Lung (tissue), 12 donors: Measurements from ENCODE around the gene LARGE1. TPM values are rescaled to one million over a fixed set of nuclear protein-coding genes. Genes with fewer than 3 reads are reported as not detected.
A peak's percentile ranks its signal among the peaks of the same experiment; 100 is the strongest.

Experiments
- ATAC-seq: fragments of 200-7000 bp; cut with Tn5 transposase; one replicate; pipeline ENCODE4 v1.9.1; 2020; ENCODE audit warnings: moderate number of reproducible peaks; ENCODE audit not compliant: insufficient read depth, low FRiP score
- DNase-seq, 3 donors: peaks; one replicate each; pipeline ENCODE4 v3.0.0-alpha.2; 2013 to 2017
- H3K27ac ChIP-seq, 2 donors: one replicate each; pipeline ENCODE4 v1.5.1; 2013; ENCODE audit warnings: mild to moderate bottlenecking in 2 of 2, moderate library complexity in 2 of 2, control low read depth in 1 of 2, inconsistent platforms in 1 of 2, low read depth in 1 of 2, low read length in 1 of 2
- H3K27me3 ChIP-seq, 3 donors: one replicate each; pipeline ENCODE4 v1.5.1; 2013; ENCODE audit warnings: low read length in 2 of 3; ENCODE audit not compliant: control insufficient read depth in 3 of 3, insufficient read depth in 3 of 3
- H3K36me3 ChIP-seq, 4 donors: one replicate each; pipeline ENCODE4 v1.5.1; 2013; ENCODE audit warnings: low read length in 4 of 4, mild to moderate bottlenecking in 1 of 4, moderate library complexity in 1 of 4; ENCODE audit not compliant: control insufficient read depth in 4 of 4, insufficient read depth in 4 of 4
- H3K4me1 ChIP-seq, 5 donors: one replicate each; pipeline ENCODE4 v1.5.1; 2013; ENCODE audit warnings: low read length in 5 of 5, mild to moderate bottlenecking in 2 of 5, moderate library complexity in 1 of 5; ENCODE audit not compliant: control insufficient read depth in 5 of 5, insufficient read depth in 5 of 5
- H3K4me3 ChIP-seq: one replicate; pipeline ENCODE4 v1.5.1; 2013; ENCODE audit warnings: mild to moderate bottlenecking, control low read depth, moderate library complexity
- H3K9ac ChIP-seq, 2 donors: one replicate each; pipeline ENCODE4 v1.5.1; 2013; ENCODE audit warnings: low read length in 2 of 2, control low read depth in 1 of 2; ENCODE audit not compliant: insufficient read depth in 1 of 2
- H3K9me3 ChIP-seq, 4 donors: one replicate each; pipeline ENCODE4 v1.5.1; 2013; ENCODE audit warnings: low read length in 3 of 4, mild to moderate bottlenecking in 1 of 4, moderate library complexity in 1 of 4; ENCODE audit not compliant: control insufficient read depth in 4 of 4, insufficient read depth in 3 of 4
- CTCF ChIP-seq: IDR thresholded peaks from 2 replicates; pipeline ENCODE4 v1.5.1; 2012; ENCODE audit warnings: mild to moderate bottlenecking; ENCODE audit errors: control extremely low read depth, extremely low read depth
- WGBS, 2 donors: extraction: QIAGEN DNeasy Blood & Tissue Kit; methylation state at CpG; one replicate each; pipeline ENCODE4 v1.1.7; 2013; 5-methylcytosine and 5-hydroxymethylcytosine counted together
- polyA plus RNA-seq, 2 donors: library from polyadenylated mRNA; stranded (reverse); fragments of 200-250 nt; gene quantifications; one replicate each; pipeline ENCODE4 v1.2.1, GENCODE V29; 2013
- total RNA-seq, 2 donors: library from RNA; depleted of rRNA in 1 of 2; stranded (reverse); fragments of >200 nt in 1 of 2; gene quantifications; one replicate each; pipeline ENCODE4 v1.2.1, GENCODE V29; 2014 to 2021
- donor health status: control.
- donor health status: control.
- donor health status: Bipolar disorder and iron deficiency.
- donor health status: healthy.
- donor health status: DM: yes; HTN: yes; CAD: no.

The LARGE1 gene
- total and polyA plus RNA-seq, 4 donors = 2.9 to 41.1 (median 15.4) TPM

- no peaks in the 10 kb centered on the region for H3K4me1 ChIP-seq
- no peak overlapping the region for H3K27ac ChIP-seq
- no peaks in the 10 kb centered on the region for H3K27me3 ChIP-seq
- no peak overlapping the region for H3K4me3 ChIP-seq
- DNase-seq = no peak
- no peak overlapping the region for H3K9ac ChIP-seq
- H3K36me3 ChIP-seq = no peaks in the 10 kb centered on the region
- WGBS, 2 donors = 82 to 86% methylated on average over 7 of the region's 7 CpGs
- no peaks in the 10 kb centered on the region for H3K9me3 ChIP-seq
- no peak for ATAC-seq
- TF ChIP-seq CTCF = no peak
Measured at GRCh38 chr22:33962409-33962808, 42.1 kb upstream of the LARGE1 start.

DNA sequence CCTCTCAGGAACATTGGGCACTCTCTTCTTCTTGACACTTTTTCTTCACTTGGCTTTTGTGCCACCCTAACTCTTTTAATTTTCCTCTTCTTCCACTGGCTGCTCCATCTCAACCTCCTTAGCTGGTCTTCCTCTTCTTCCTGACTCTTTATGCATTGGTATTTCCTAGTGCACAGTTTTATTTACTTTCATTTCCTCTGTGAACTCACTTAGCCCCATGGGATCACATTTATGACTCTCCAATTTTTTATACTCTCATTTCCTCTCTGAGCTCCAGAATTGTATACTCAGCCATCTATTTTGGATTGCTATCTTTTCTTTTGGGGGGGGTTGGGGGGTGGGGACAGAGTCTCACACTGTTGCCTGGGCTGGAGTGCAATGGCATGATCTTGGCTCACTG is 38.5 kb upstream of the LARGE1 start:
- no peak for ATAC-seq
- no peaks in the 10 kb centered on the region for H3K36me3 ChIP-seq
- H3K27ac ChIP-seq = no peak overlapping the region
- H3K4me3 ChIP-seq = no peak overlapping the region
- H3K27me3 ChIP-seq = no peaks in the 10 kb centered on the region
- no peak for TF ChIP-seq CTCF
- no peak overlapping the region for H3K9ac ChIP-seq
- no peaks in the 10 kb centered on the region for H3K9me3 ChIP-seq
- no peaks in the 10 kb centered on the region for H3K4me1 ChIP-seq
- DNase-seq = peak in 1 of 3 donors; percentile 12

- 59 to 61% methylated on average over 4 of the region's 4 CpGs for WGBS, 2 donors
- no peak for ATAC-seq
- DNase-seq = no peak
Measured at GRCh38 chr22:33957086-33957485, 36.8 kb upstream of the LARGE1 start.

More at GRCh38 chr22:33957086-33957485, 36.8 kb upstream of the LARGE1 start:
- no peak overlapping the region for H3K27ac ChIP-seq
- H3K9ac ChIP-seq = no peak overlapping the region
- no peaks in the 10 kb centered on the region for H3K36me3 ChIP-seq
- TF ChIP-seq CTCF = no peak
- H3K27me3 ChIP-seq = no peaks in the 10 kb centered on the region
- H3K4me3 ChIP-seq = no peak overlapping the region
- H3K9me3 ChIP-seq = no peaks in the 10 kb centered on the region
- H3K4me1 ChIP-seq = no peaks in the 10 kb centered on the region
